Measurements from ENCODE around the gene DUSP2. TPM values are rescaled to one million over a fixed set of nuclear protein-coding genes. Genes with fewer than 3 reads are reported as not detected.
"Not testable (repeated sequence)": the region's sequence is repeated elsewhere in the genome, so short reads cannot be mapped to it uniquely, and the experiment has no call there.

The DUSP2 gene
- polyA plus RNA-seq, 3 donors: 2.3 to 15.6 (median 7.8) TPM

GRCh38 chr2:96167407-96168013 is 22.3 kb upstream of the DUSP2 start:
- H3K27ac ChIP-seq (ENCODE audit: low read depth, low read length): no peak overlapping the region
- WGBS, 3 donors: 68 to 76% (median 74%) methylated on average over 6 of the region's 6 CpGs

GRCh38 chr2:96164459-96165184 is 19.4 kb upstream of the DUSP2 start:
- 83 to 85% (median 84%) methylated on average over 18 of the region's 18 CpGs for WGBS, 3 donors
- no peak overlapping the region for H3K27ac ChIP-seq (ENCODE audit: low read depth, low read length)

GRCh38 chr2:96163768-96164429 is 18.7 kb upstream of the DUSP2 start:
- 53 to 75% (median 56%) methylated on average over 13 of the region's 13 CpGs for WGBS, 3 donors
- H3K27ac ChIP-seq (ENCODE audit: low read depth, low read length): no peak overlapping the region

- no peak overlapping the region for H3K27ac ChIP-seq (ENCODE audit: low read depth, low read length)
- 82 to 94% (median 92%) methylated on average over 5 of the region's 5 CpGs for WGBS, 3 donors
Observed at GRCh38 chr2:96163415-96163767, 18.2 kb upstream of the DUSP2 start.

- WGBS, 3 donors: 61 to 76% (median 61%) methylated on average over 5 of the region's 5 CpGs
- no peak overlapping the region for H3K27ac ChIP-seq (ENCODE audit: low read depth, low read length)
Observed at GRCh38 chr2:96161898-96162297, 16.7 kb upstream of the DUSP2 start.

- H3K27ac ChIP-seq (ENCODE audit: low read depth, low read length): not testable (repeated sequence)
- WGBS, 3 donors: 96 to 97% (median 97%) methylated on average over 5 of the region's 5 CpGs
Observed at GRCh38 chr2:96160366-96160765, 15.1 kb upstream of the DUSP2 start.

- WGBS, 3 donors: 67 to 84% (median 82%) methylated on average over 17 of the region's 17 CpGs
Observed at GRCh38 chr2:96159084-96159830, 14.0 kb upstream of the DUSP2 start.

GRCh38 chr2:96158554-96158940 is 13.3 kb upstream of the DUSP2 start:
- WGBS, 3 donors: 75 to 90% (median 90%) methylated on average over 14 of the region's 14 CpGs
- H3K27ac ChIP-seq (ENCODE audit: low read depth, low read length): no peak overlapping the region

More at GRCh38 chr2:96159084-96159830, 14.0 kb upstream of the DUSP2 start:
- H3K27ac ChIP-seq (ENCODE audit: low read depth, low read length): no peak overlapping the region

- 52 to 80% (median 59%) methylated on average over 19 of the region's 19 CpGs for WGBS, 3 donors
Observed at GRCh38 chr2:96157649-96158553, 12.7 kb upstream of the DUSP2 start.

GRCh38 chr2:96156926-96157648 is 11.8 kb upstream of the DUSP2 start:
- 93 to 97% (median 93%) methylated on average over 5 of the region's 5 CpGs for WGBS, 3 donors

More at GRCh38 chr2:96157649-96158553, 12.7 kb upstream of the DUSP2 start:
- no peak overlapping the region for H3K27ac ChIP-seq (ENCODE audit: low read depth, low read length)

GRCh38 chr2:96156011-96156820 is 11.0 kb upstream of the DUSP2 start:
- 85 to 92% (median 90%) methylated on average over 10 of the region's 10 CpGs for WGBS, 3 donors
- no peak overlapping the region for H3K27ac ChIP-seq (ENCODE audit: low read depth, low read length)

More at GRCh38 chr2:96156926-96157648, 11.8 kb upstream of the DUSP2 start:
- no peak overlapping the region for H3K27ac ChIP-seq (ENCODE audit: low read depth, low read length)

- WGBS, 3 donors: 86 to 90% (median 87%) methylated on average over 16 of the region's 16 CpGs
- H3K27ac ChIP-seq (ENCODE audit: low read depth, low read length): no peak overlapping the region
Observed at GRCh38 chr2:96154506-96155380, 9.5 kb upstream of the DUSP2 start.

- H3K27ac ChIP-seq (ENCODE audit: low read depth, low read length): no peak overlapping the region
- 80 to 88% (median 87%) methylated on average over 4 to 7 of the region's 7 CpGs for WGBS, 3 donors
Observed at GRCh38 chr2:96153991-96154431, 8.8 kb upstream of the DUSP2 start.

GRCh38 chr2:96153291-96153713 is 8.1 kb upstream of the DUSP2 start:
- no peak overlapping the region for H3K27ac ChIP-seq (ENCODE audit: low read depth, low read length)
- WGBS, 3 donors: 85 to 94% (median 89%) methylated on average over 7 of the region's 7 CpGs

- H3K27ac ChIP-seq (ENCODE audit: low read depth, low read length): no peak overlapping the region
- 73 to 84% (median 76%) methylated on average over 13 of the region's 13 CpGs for WGBS, 3 donors
Observed at GRCh38 chr2:96152304-96153161, 7.3 kb upstream of the DUSP2 start.
